HG03039 (cell line): Measurements from ENCODE around the gene STK32B.

Experiments
- ATAC-seq: cut with Tn5 transposase; IDR thresholded peaks from one replicate; pipeline ENCODE4 v1.9.1; 2021; ENCODE audit warnings: mild to moderate bottlenecking, moderate library complexity; ENCODE audit not compliant: unreplicated experiment

The STK32B gene

GRCh38 chr4:5381961-5382441, 330.7 kb downstream of the STK32B start:
- ATAC-seq: no peak

- ATAC-seq: no peak
These were observed 332.1 kb downstream of the STK32B start for GRCh38 chr4:5383191-5383980.

- ATAC-seq: no peak
These were observed 334.5 kb downstream of the STK32B start for GRCh38 chr4:5385741-5386311.

GRCh38 chr4:5386921-5387320, 335.6 kb downstream of the STK32B start:
- ATAC-seq: no peak

- no peak for ATAC-seq
These were observed 336.2 kb downstream of the STK32B start for GRCh38 chr4:5387457-5387856.

- ATAC-seq: no peak
These were observed 338.6 kb downstream of the STK32B start for GRCh38 chr4:5389756-5390310.

- no peak for ATAC-seq
These were observed 340.2 kb downstream of the STK32B start for GRCh38 chr4:5391492-5391891.

- no peak for ATAC-seq
These were observed 342.7 kb downstream of the STK32B start for GRCh38 chr4:5393911-5394513.

GRCh38 chr4:5395781-5396180, 344.5 kb downstream of the STK32B start:
- no peak for ATAC-seq

- ATAC-seq: no peak
These were observed 346.8 kb downstream of the STK32B start for GRCh38 chr4:5398056-5398455.

GRCh38 chr4:5399124-5399523, 347.8 kb downstream of the STK32B start:
- ATAC-seq: no peak

GRCh38 chr4:5399790-5400421, 348.6 kb downstream of the STK32B start:
- ATAC-seq: no peak

- ATAC-seq: no peak
These were observed 352.6 kb downstream of the STK32B start for GRCh38 chr4:5403746-5404497.

- ATAC-seq: no peak
These were observed 358.0 kb downstream of the STK32B start for GRCh38 chr4:5409237-5409636.

GRCh38 chr4:5409972-5410618, 358.8 kb downstream of the STK32B start:
- no peak for ATAC-seq

GRCh38 chr4:5412296-5412695, 361.0 kb downstream of the STK32B start:
- ATAC-seq: no peak

- ATAC-seq: no peak
These were observed 361.5 kb downstream of the STK32B start for GRCh38 chr4:5412751-5413150.

- ATAC-seq: no peak
These were observed 365.4 kb downstream of the STK32B start for GRCh38 chr4:5416637-5417036.

GRCh38 chr4:5420266-5420665, 369.0 kb downstream of the STK32B start:
- ATAC-seq: no peak

- ATAC-seq: no peak
These were observed 370.1 kb downstream of the STK32B start for GRCh38 chr4:5421416-5421815.
